GM12878 (cell line): ENCODE measurements around the gene RALGAPB. TPM values are rescaled to one million over a fixed set of nuclear protein-coding genes. Genes with fewer than 3 reads are reported as not detected.

Experiments used
- ASH2L ChIP-seq: fragments of 300-600, 200-600 bp; sonication (generic); IDR thresholded peaks from 2 replicates; pipeline ENCODE4 v1.6.1; 2017; ENCODE audit warnings: low read depth, mild to moderate bottlenecking, borderline replicate concordance
- CBX3 ChIP-seq: fragments of 200-600 bp; sonication (generic); IDR thresholded peaks from 2 replicates; pipeline ENCODE4 v1.6.1; 2016; ENCODE audit warnings: low read depth, borderline replicate concordance
- CEBPB ChIP-seq, 2 experiments: fragments of 150-350 bp in 1 of 2; IDR thresholded peaks; 2 replicates each; pipeline ENCODE4 v1.6.1; 2012 to 2014; ENCODE audit warnings: low read depth in 2 of 2, low read length in 2 of 2, borderline replicate concordance in 1 of 2, inconsistent platforms in 1 of 2
- E2F4 ChIP-seq: IDR thresholded peaks from 2 replicates; pipeline ENCODE4 v1.6.1; 2012; ENCODE audit warnings: low read depth, low read length, improper control_type of control experiment
- E4F1 ChIP-seq: fragments of 450-650 bp; IDR thresholded peaks from 2 replicates; pipeline ENCODE4 v1.6.1; 2018; ENCODE audit warnings: borderline replicate concordance, mild to moderate bottlenecking; ENCODE audit not compliant: partially characterized antibody
- KLF5 ChIP-seq: fragments of 450-650 bp; IDR thresholded peaks from 2 replicates; pipeline ENCODE4 v1.6.1; 2014; ENCODE audit warnings: mild to moderate bottlenecking; ENCODE audit not compliant: partially characterized antibody
- NFYA ChIP-seq: IDR thresholded peaks from 2 replicates; pipeline ENCODE4 v1.6.1; 2011; ENCODE audit warnings: low read depth, mild to moderate bottlenecking, low read length, improper control_type of control experiment, borderline replicate concordance
- NR2C2 ChIP-seq: IDR thresholded peaks from 2 replicates; pipeline ENCODE4 v1.6.1; 2011; ENCODE audit warnings: borderline replicate concordance, low read depth; ENCODE audit not compliant: control insufficient read depth, insufficient read length
- PRDM15 ChIP-seq: fragments of 450-650 bp; formaldehyde crosslinking; IDR thresholded peaks from 2 replicates; pipeline ENCODE4 v1.4.0; 2020; ENCODE audit warnings: mild to moderate bottlenecking, moderate library complexity
- RCOR1 ChIP-seq: conservative IDR thresholded peaks from 2 replicates; pipeline ENCODE4 v1.6.1; 2012; ENCODE audit warnings: low read depth, low read length, improper control_type of control experiment
- RELB ChIP-seq: fragments of 450-650 bp; IDR thresholded peaks from 2 replicates; pipeline ENCODE4 v1.6.1; 2017; ENCODE audit warnings: low read depth, mild to moderate bottlenecking, moderate library complexity
- REST ChIP-seq: IDR thresholded peaks from 2 replicates; pipeline ENCODE4 v1.6.1; 2012; ENCODE audit warnings: mild to moderate bottlenecking, low read depth, low read length
- ZNF207 ChIP-seq: fragments of 450-650 bp; IDR thresholded peaks from 2 replicates; pipeline ENCODE4 v1.6.1; 2014; ENCODE audit warnings: antibody characterized with exemption, mild to moderate bottlenecking, borderline replicate concordance
- ZNF622 ChIP-seq: fragments of 450-650 bp; IDR thresholded peaks from 2 replicates; pipeline ENCODE4 v1.6.1; 2017; ENCODE audit warnings: mild to moderate bottlenecking, inconsistent platforms
- ZZZ3 ChIP-seq: IDR thresholded peaks from 2 replicates; pipeline ENCODE4 v1.6.1; 2011; ENCODE audit warnings: low read depth; ENCODE audit not compliant: control insufficient read depth, insufficient read length
- polyA plus RNA-seq, 11 experiments: library from polyadenylated mRNA; depleted of rRNA in 4 of 11; unstranded in 6 of 11; stranded (reverse) in 5 of 11; fragments of >200 nt; fragmentation: Nextera tagmentation in 4 of 11; fragmentation: Illumina TruSeq in 1 of 11; extraction: Ambion mirVana in 4 of 11; extraction: Trizol in 1 of 11; gene quantifications; 1 replicate in 1 of 11; 2 replicates in 10 of 11; pipeline versions ENCODE4 v1.2.1 to v1.2.3, GENCODE V29; 2011 to 2016; ENCODE audit warnings: inconsistent platforms in 2 of 11, missing spikeins in 2 of 11, low read depth in 1 of 11
- total RNA-seq, 4 experiments: library from RNA; depleted of rRNA in 3 of 4; stranded (reverse); fragments of >200 nt in 3 of 4; fragmentation: Illumina TruSeq in 1 of 4; extraction: Trizol in 1 of 4; gene quantifications; 2 replicates each; pipeline versions ENCODE4 v1.2.1 to v1.2.3, GENCODE V29; 2013 to 2021

Gene RALGAPB
- total and polyA plus RNA-seq, 10 of the 15 experiments (the other 5 are each of a cell fraction or from before 2014, with no cell fraction given) = 3.7 to 23.2 (median 15.5) TPM

GRCh38 chr20:38446441-38447209 lies 26.0 kb upstream of the RALGAPB start (continued):
- no peak; the same call in 1 of the 2 replicates for TF ChIP-seq RELB
- TF ChIP-seq ZNF207 = peak; percentile 97
- TF ChIP-seq CEBPB (IDR thresholded peaks at IDR 0.05; ENCODE audit: borderline replicate concordance in 1 of 2, low read depth in 2 of 2, low read length in 2 of 2) = no peak
- no peak for TF ChIP-seq ASH2L
- no peak for TF ChIP-seq KLF5
- no peak for TF ChIP-seq REST
- no peak for TF ChIP-seq NFYA
- no peak for TF ChIP-seq ZZZ3
- no peak for TF ChIP-seq PRDM15 (CRISPR knock-in tag)
- peak; percentile 66; the same call in 1 of the 2 replicates for TF ChIP-seq E2F4
- TF ChIP-seq ZNF622 = no peak
- 0 out of 2 replicates have a peak, but pooled peaks have one; percentile 35 for TF ChIP-seq RCOR1
- TF ChIP-seq E4F1 = peak; percentile 52
- TF ChIP-seq CBX3 = no peak
- TF ChIP-seq NR2C2 = no peak
